ENCODE results near the gene STK4. TPM values are rescaled to one million over a fixed set of nuclear protein-coding genes. Genes with fewer than 3 reads are reported as not detected.
"Not testable (repeated sequence)": the region's sequence is repeated elsewhere in the genome, so short reads cannot be mapped to it uniquely, and the experiment has no call there.

STK4 gene
- total and polyA plus RNA-seq, 4 donors, result 5.4 to 41.0 (median 24.9) TPM

DNA sequence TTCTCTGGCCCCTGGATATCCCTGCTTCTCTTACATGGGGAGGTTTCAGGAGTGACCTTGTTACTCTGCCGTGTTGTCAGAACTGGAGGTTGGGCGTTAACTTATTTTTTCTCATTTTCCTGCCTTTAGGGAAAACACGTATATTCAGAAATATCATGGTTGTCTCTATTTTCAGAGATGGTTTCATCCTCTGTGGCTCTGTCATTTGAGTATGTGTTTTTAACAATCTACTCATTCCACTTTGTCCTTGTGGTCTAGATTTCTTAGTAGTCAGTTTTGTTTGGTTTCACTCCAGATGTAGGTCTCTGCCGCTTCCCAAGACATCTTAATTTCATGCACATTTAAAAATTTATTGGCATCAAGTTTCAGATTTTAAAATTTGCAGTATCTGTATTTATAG, 88.7 kb downstream of the STK4 start:
- H3K27ac ChIP-seq (ENCODE audit: low read depth in 1 of 2, low read length in 2 of 2), result no peak overlapping the region
- peaks cover 0 to 3% of the 10 kb centered on the region in 2 donors for H3K36me3 ChIP-seq (ENCODE audit: control insufficient read depth in 1 of 2, insufficient read depth in 2 of 2, low read length in 1 of 2)
- DNase-seq, result no peak
- WGBS, 2 donors, result 95 to 99% methylated on average over 4 of the region's 4 CpGs
- ATAC-seq (ENCODE audit: low FRiP score), result no peak
- H3K27me3 ChIP-seq (ENCODE audit: control insufficient read depth in 1 of 2, insufficient read depth in 2 of 2, low read length in 1 of 2), result no peaks in the 10 kb centered on the region
- no peaks in the 10 kb centered on the region for H3K9me3 ChIP-seq (ENCODE audit: control insufficient read depth, low read length)
- peaks cover 0 to 2% of the 10 kb centered on the region in 2 donors for H3K4me1 ChIP-seq (ENCODE audit: control insufficient read depth in 1 of 2, insufficient read depth in 2 of 2, low read length in 2 of 2)
- intact Hi-C loops (cut with DNase I), result no loop called here
- H3K4me3 ChIP-seq (ENCODE audit: low read length in 2 of 2), result no peak overlapping the region

DNA sequence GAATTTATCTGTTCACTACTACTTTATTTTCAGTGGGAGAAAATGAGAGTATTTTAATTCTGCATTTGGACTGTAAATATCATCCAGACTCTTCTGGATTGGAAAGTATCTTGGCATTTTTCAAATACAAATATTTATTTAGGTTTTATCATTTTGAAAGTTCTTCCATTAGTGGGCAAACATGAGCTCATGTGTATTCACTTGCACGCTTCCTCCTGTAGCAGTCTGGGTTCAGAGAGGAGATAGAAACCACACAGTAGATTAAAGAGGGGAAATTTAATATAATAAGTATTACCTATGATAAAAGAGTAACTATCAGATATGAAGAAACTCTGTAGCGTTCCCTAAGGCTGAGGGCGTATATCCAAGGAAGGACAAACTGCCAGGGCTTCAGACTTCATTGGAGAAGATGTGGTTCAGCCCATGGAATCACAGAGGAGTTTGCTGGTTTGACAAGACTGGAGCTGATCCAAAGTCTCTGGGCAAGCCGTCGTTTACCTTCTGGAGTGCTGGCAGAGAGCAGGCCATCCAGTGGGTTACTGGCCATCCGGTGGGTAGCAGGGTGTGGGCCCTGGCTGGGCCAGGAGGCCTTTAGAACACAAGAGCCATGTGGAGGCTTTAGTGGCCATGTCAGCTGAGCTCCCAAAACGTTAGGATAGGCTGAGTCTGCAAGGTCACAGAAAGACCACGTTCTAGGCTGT, 90.3 kb downstream of the STK4 start:
- DNase-seq, result no peak
- intact Hi-C loops (cut with DNase I), result no loop called here
- Histone ChIP-seq H3K4me1 (ENCODE audit: control insufficient read depth in 1 of 2, insufficient read depth in 2 of 2, low read length in 2 of 2) (peaks cover 0 to 4% of the 10 kb centered on the region in 2 donors), H3K27ac (ENCODE audit: low read depth in 1 of 2, low read length in 2 of 2) (no peak overlapping the region), H3K9me3 (ENCODE audit: control insufficient read depth, low read length) (no peaks in the 10 kb centered on the region), H3K36me3 (ENCODE audit: control insufficient read depth in 1 of 2, insufficient read depth in 2 of 2, low read length in 1 of 2) (peaks cover 0 to 3% of the 10 kb centered on the region in 2 donors), H3K4me3 (ENCODE audit: low read length in 2 of 2) (no peak overlapping the region), H3K27me3 (ENCODE audit: control insufficient read depth in 1 of 2, insufficient read depth in 2 of 2, low read length in 1 of 2) (no peaks in the 10 kb centered on the region)
- WGBS, 2 donors, result 57 to 60% methylated on average over 8 of the region's 8 CpGs
- no peak for ATAC-seq (ENCODE audit: low FRiP score)

GRCh38 chr20:45058168-45058850, 92.0 kb downstream of the STK4 start:
- ATAC-seq (ENCODE audit: low FRiP score) (no peak), DNase-seq (no peak)
- no peak overlapping the region for H3K4me3 ChIP-seq (ENCODE audit: low read length in 2 of 2)
- no peaks in the 10 kb centered on the region for H3K9me3 ChIP-seq (ENCODE audit: control insufficient read depth, low read length)
- H3K4me1 ChIP-seq (ENCODE audit: control insufficient read depth in 1 of 2, insufficient read depth in 2 of 2, low read length in 2 of 2), result peaks cover 0 to 4% of the 10 kb centered on the region in 2 donors
- H3K27me3 ChIP-seq (ENCODE audit: control insufficient read depth in 1 of 2, insufficient read depth in 2 of 2, low read length in 1 of 2), result no peaks in the 10 kb centered on the region
- 86 to 89% methylated on average over 4 of the region's 4 CpGs for whole genome bisulfite sequencing, 2 donors
- no peak overlapping the region for H3K27ac ChIP-seq (ENCODE audit: low read depth in 1 of 2, low read length in 2 of 2)
- intact Hi-C loops (cut with DNase I), result no loop called here
- H3K36me3 ChIP-seq (ENCODE audit: control insufficient read depth in 1 of 2, insufficient read depth in 2 of 2, low read length in 1 of 2), result peaks cover 0 to 3% of the 10 kb centered on the region in 2 donors

DNA sequence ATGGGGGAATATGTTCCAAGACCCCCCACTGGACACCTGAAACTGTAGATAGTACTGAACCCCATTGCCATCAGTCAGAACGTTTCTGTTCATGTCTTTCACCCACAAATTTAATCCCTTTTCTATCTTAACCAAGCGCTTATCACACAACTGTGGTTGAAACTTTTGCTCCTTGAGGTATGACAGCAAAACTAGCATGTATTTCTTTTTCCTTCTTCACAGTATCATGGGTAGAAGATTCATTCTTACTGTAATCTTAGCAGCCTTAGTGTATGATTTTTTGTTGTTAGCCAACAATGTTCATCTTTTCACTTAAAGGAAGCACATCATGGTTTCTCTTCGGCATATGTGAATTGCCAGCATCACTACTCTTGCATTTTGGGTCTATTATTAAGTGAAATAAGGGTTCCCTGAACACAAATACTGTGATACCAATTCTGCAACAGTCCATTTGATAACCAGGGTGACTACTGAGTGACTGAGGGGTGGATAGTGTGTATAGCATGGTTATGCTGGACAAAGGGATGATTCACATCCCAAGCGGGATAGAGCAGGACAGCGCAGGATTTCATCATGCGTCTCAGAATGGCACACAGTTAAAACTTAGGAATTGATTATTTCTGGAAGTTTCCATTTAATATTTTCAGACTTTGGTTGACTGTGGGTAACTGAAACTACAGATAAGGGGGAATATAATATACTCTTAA, 92.9 kb downstream of the STK4 start:
- intact Hi-C loops (cut with DNase I), result no loop called here
- 88 to 92% methylated on average over 6 of the region's 6 CpGs for WGBS, 2 donors
- no peaks in the 10 kb centered on the region for H3K27me3 ChIP-seq (ENCODE audit: control insufficient read depth in 1 of 2, insufficient read depth in 2 of 2, low read length in 1 of 2)
- peaks cover 0 to 2% of the 10 kb centered on the region in 2 donors for H3K4me1 ChIP-seq (ENCODE audit: control insufficient read depth in 1 of 2, insufficient read depth in 2 of 2, low read length in 2 of 2)
- H3K9me3 ChIP-seq (ENCODE audit: control insufficient read depth, low read length), result no peaks in the 10 kb centered on the region
- peaks cover 0 to 3% of the 10 kb centered on the region in 2 donors for H3K36me3 ChIP-seq (ENCODE audit: control insufficient read depth in 1 of 2, insufficient read depth in 2 of 2, low read length in 1 of 2)
- ATAC-seq (ENCODE audit: low FRiP score) (no peak), DNase-seq (no peak)
- H3K27ac ChIP-seq (ENCODE audit: low read depth in 1 of 2, low read length in 2 of 2), result no peak overlapping the region
- H3K4me3 ChIP-seq (ENCODE audit: low read length in 2 of 2), result no peak overlapping the region

DNA sequence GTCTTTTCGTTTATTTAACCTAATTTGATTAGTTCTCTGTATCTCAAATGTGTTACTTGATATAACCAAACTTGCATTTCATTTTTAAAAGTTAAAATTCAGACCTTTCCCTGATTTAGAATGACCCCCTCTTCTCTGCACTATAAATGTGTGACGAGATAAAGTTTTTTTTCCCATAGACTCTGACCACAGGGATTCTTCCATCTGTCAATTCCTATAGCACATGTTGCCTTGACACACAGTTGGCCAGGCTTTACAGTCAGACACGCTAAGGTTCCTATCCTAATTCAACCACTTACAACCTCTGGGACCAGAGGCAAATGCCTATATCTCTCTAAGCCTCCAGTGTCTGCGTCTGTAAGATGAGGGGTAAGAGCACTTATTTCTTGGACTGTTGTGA, 94.0 kb downstream of the STK4 start:
- WGBS, 2 donors, result 88 to 93% methylated on average over 4 of the region's 4 CpGs
- DNase-seq (no peak), ATAC-seq (ENCODE audit: low FRiP score) (no peak)
- no peak overlapping the region for H3K4me3 ChIP-seq (ENCODE audit: low read length in 2 of 2)
- peaks cover 0 to 2% of the 10 kb centered on the region in 2 donors for H3K4me1 ChIP-seq (ENCODE audit: control insufficient read depth in 1 of 2, insufficient read depth in 2 of 2, low read length in 2 of 2)
- no peak overlapping the region for H3K27ac ChIP-seq (ENCODE audit: low read depth in 1 of 2, low read length in 2 of 2)
- no peaks in the 10 kb centered on the region for H3K27me3 ChIP-seq (ENCODE audit: control insufficient read depth in 1 of 2, insufficient read depth in 2 of 2, low read length in 1 of 2)
- H3K9me3 ChIP-seq (ENCODE audit: control insufficient read depth, low read length), result no peaks in the 10 kb centered on the region
- H3K36me3 ChIP-seq (ENCODE audit: control insufficient read depth in 1 of 2, insufficient read depth in 2 of 2, low read length in 1 of 2), result peaks cover 0 to 3% of the 10 kb centered on the region in 2 donors
- intact Hi-C loops (cut with DNase I), result no loop called here

DNA sequence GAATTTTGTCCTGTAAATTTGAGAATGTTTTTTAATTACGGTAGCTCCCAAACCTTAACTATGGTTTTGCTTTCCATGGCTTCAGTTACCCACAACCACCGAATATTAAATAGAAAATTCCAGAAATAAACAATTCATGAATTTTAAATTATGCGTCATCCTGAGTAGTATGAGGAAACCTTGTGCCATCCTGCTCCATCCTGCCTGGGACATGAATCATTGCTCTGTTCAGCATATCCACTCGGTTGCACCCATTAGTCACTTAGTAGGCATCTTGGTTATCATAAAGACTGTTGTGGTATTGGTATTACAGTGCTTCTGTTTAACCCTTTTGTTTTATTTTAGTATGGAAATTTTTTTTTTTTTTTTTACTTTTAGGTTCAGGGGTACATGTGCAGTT, 94.9 kb downstream of the STK4 start:
- no peak for ATAC-seq (ENCODE audit: low FRiP score)
- Histone ChIP-seq H3K9me3 (ENCODE audit: control insufficient read depth, low read length) (no peaks in the 10 kb centered on the region), H3K4me1 (ENCODE audit: control insufficient read depth in 1 of 2, insufficient read depth in 2 of 2, low read length in 2 of 2) (peaks cover 0 to 2% of the 10 kb centered on the region in 2 donors), H3K27me3 (ENCODE audit: control insufficient read depth in 1 of 2, insufficient read depth in 2 of 2, low read length in 1 of 2) (no peaks in the 10 kb centered on the region), H3K36me3 (ENCODE audit: control insufficient read depth in 1 of 2, insufficient read depth in 2 of 2, low read length in 1 of 2) (peaks cover 0 to 3% of the 10 kb centered on the region in 2 donors), H3K4me3 (ENCODE audit: low read length in 2 of 2) (no peak overlapping the region), H3K27ac (ENCODE audit: low read depth in 1 of 2, low read length in 2 of 2) (no peak overlapping the region)
- DNase-seq, result no peak
- intact Hi-C loops (cut with DNase I), result no loop called here
- 72 to 74% methylated on average over 4 of the region's 4 CpGs for WGBS, 2 donors

DNA sequence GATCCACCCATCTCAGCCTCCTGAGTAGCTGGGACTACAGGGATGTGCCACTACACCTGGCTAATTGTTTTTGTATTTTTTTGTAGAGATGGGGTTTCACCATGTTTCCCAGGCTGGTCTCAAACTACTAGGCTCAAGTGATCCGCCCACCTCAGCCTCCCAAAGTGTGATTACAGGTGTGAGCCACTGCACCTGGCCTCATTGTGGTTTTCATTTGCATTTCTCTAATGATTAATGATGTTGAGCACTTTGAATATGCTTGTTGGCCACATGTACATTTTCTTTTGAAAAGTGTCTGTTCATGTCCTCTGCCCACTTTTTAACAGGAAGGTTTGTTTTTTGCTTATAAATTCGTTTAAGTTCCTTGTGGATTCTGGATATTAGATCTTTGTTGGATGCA, 96.8 kb downstream of the STK4 start:
- not testable (repeated sequence) for DNase-seq
- whole genome bisulfite sequencing, 2 donors, result 97% methylated on average over 2 of the region's 2 CpGs

DNA sequence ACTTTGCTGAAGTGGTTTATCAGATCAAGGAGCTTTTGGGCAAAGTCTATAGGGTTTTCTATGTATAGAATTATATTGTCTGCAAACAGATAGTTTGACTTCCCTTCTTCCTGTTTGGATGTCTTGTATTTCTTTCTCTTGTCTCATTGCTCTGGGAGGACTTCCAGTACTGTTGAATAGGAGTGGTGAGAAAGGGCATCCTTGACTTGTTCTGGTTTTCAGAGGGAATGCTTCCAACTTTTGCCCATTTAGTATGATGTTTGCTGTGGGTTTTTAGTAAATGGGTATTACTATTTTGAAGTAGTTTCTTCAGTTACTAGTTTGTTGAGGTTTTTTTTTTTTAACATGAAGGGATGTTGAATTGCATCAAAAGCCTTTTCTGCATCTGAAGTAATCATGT, 98.5 kb downstream of the STK4 start:
- ATAC-seq (ENCODE audit: low FRiP score) (no peak), DNase-seq (no peak)
- intact Hi-C loops (cut with DNase I), result no loop called here
- no peaks in the 10 kb centered on the region for H3K27me3 ChIP-seq (ENCODE audit: control insufficient read depth in 1 of 2, insufficient read depth in 2 of 2, low read length in 1 of 2)
- peaks cover 0 to 4% of the 10 kb centered on the region in 2 donors for H3K36me3 ChIP-seq (ENCODE audit: control insufficient read depth in 1 of 2, insufficient read depth in 2 of 2, low read length in 1 of 2)
- H3K4me1 ChIP-seq (ENCODE audit: control insufficient read depth in 1 of 2, insufficient read depth in 2 of 2, low read length in 2 of 2), result peaks cover 0 to 2% of the 10 kb centered on the region in 2 donors
- H3K27ac ChIP-seq (ENCODE audit: low read depth in 1 of 2, low read length in 2 of 2), result no peak overlapping the region
- no peak overlapping the region for H3K4me3 ChIP-seq (ENCODE audit: low read length in 2 of 2)
- H3K9me3 ChIP-seq (ENCODE audit: control insufficient read depth, low read length), result no peaks in the 10 kb centered on the region

More for the DNA sequence above, 96.8 kb downstream of the STK4 start:
- H3K27ac ChIP-seq (ENCODE audit: low read depth in 1 of 2, low read length in 2 of 2); ATAC-seq (ENCODE audit: low FRiP score); H3K36me3 ChIP-seq (ENCODE audit: control insufficient read depth in 1 of 2, insufficient read depth in 2 of 2, low read length in 1 of 2); H3K27me3 ChIP-seq (ENCODE audit: control insufficient read depth in 1 of 2, insufficient read depth in 2 of 2, low read length in 1 of 2); H3K9me3 ChIP-seq (ENCODE audit: control insufficient read depth, low read length); H3K4me1 ChIP-seq (ENCODE audit: control insufficient read depth in 1 of 2, insufficient read depth in 2 of 2, low read length in 2 of 2); intact Hi-C loops (cut with DNase I); H3K4me3 ChIP-seq (ENCODE audit: low read length in 2 of 2): not testable (repeated sequence)
